Stimulated activated effector memory CD8-positive, alpha-beta T cell treated with anti-CD3 and anti-CD28 coated beads, Interleukin-12 subunit alpha, Interleukin-12 subunit beta, amount 100 ng/mL, for 72 hours (primary cell): ENCODE results near the gene CCDC120.
A peak's percentile ranks its signal among the peaks of the same experiment; 100 is the strongest.

Source experiments
- ATAC-seq: fragments of 150-1000 bp; cut with Tn5 transposase; 2 replicates; pipeline ENCODE4 v1.10.0; 2021
- DNase-seq, 2 donors: peaks; one replicate each; pipeline ENCODE4 v3.0.0; 2021 to 2022; ENCODE audit warnings: low spot score in 2 of 2
- H3K27ac Mint-ChIP-seq: one replicate; pipeline ENCODE4 v1.8.0; 2022; ENCODE audit warnings: mild to moderate bottlenecking, mixed read lengths
- H3K36me3 Mint-ChIP-seq: one replicate; pipeline ENCODE4 v1.8.0; 2022; ENCODE audit warnings: mild to moderate bottlenecking, mixed read lengths
- H3K4me1 Mint-ChIP-seq: one replicate; pipeline ENCODE4 v1.8.0; 2022; ENCODE audit warnings: mixed read lengths
- H3K4me3 Mint-ChIP-seq: one replicate; pipeline ENCODE4 v1.8.0; 2022; ENCODE audit warnings: mild to moderate bottlenecking, mixed read lengths
- H3K9me3 Mint-ChIP-seq: one replicate; pipeline ENCODE4 v1.8.0; 2022; ENCODE audit warnings: mixed read lengths

Gene CCDC120

GRCh38 chrX:49072712-49073095, 13.9 kb downstream of the CCDC120 start:
- H3K4me3 Mint-ChIP-seq, result peak overlapping the region; percentile 79
- H3K36me3 Mint-ChIP-seq, result peaks cover 24% of the 10 kb centered on the region
- DNase-seq (no peak), ATAC-seq (no peak)
- H3K27ac Mint-ChIP-seq, result peak overlapping the region; percentile 78
- H3K9me3 Mint-ChIP-seq, result no peaks in the 10 kb centered on the region
- H3K4me1 Mint-ChIP-seq, result peaks cover 21% of the 10 kb centered on the region

- Mint-ChIP-seq H3K27ac (peak within 1 kb of the TSS; percentile 78), H3K4me1 (peaks cover 21% of the 10 kb centered on the region), H3K36me3 (peaks cover 28% of the 10 kb centered on the region), H3K9me3 (no peaks in the 10 kb centered on the region), H3K4me3 (peak within 1 kb of the TSS; percentile 79)
- peak; percentile 57 to 89 for DNase-seq
- ATAC-seq, result peak; percentile 95
Measured at GRCh38 chrX:49073601-49074575, 15.1 kb downstream of the CCDC120 start, which contains the start of gene PRAF2. TSS of gene PRAF2 (minus strand) at chrX:49074002. CDS start at chrX:49073987, 15 bp downstream.

- ATAC-seq, result no peak
- no peak overlapping the region for H3K4me3 Mint-ChIP-seq
- H3K27ac Mint-ChIP-seq, result no peak overlapping the region
- DNase-seq, result no peak
- no peaks in the 10 kb centered on the region for H3K9me3 Mint-ChIP-seq
- peaks cover 29% of the 10 kb centered on the region for H3K4me1 Mint-ChIP-seq
- H3K36me3 Mint-ChIP-seq, result peaks cover 31% of the 10 kb centered on the region
Measured at GRCh38 chrX:49075347-49075746, 16.5 kb downstream of the CCDC120 start.

- no peaks in the 10 kb centered on the region for H3K9me3 Mint-ChIP-seq
- peaks cover 24% of the 10 kb centered on the region for H3K36me3 Mint-ChIP-seq
- DNase-seq (no peak), ATAC-seq (no peak)
- H3K4me3 Mint-ChIP-seq, result no peak overlapping the region
- peak overlapping the region; percentile 99 for H3K27ac Mint-ChIP-seq
- H3K4me1 Mint-ChIP-seq, result peaks cover 26% of the 10 kb centered on the region
Measured at GRCh38 chrX:49077941-49078340, 19.1 kb downstream of the CCDC120 start.

GRCh38 chrX:49079489-49080428, 21.0 kb downstream of the CCDC120 start, which contains the start of gene WDR45:
TSS of gene WDR45 (minus strand) at chrX:49079887. CDS start at chrX:49078095, 1,792 bp downstream.
- DNase-seq, result peak; percentile 40 to 80
- H3K27ac Mint-ChIP-seq, result peak within 1 kb of the TSS; percentile 99
- H3K36me3 Mint-ChIP-seq, result peaks cover 7% of the 10 kb centered on the region
- peaks cover 19% of the 10 kb centered on the region for H3K4me1 Mint-ChIP-seq
- no peaks in the 10 kb centered on the region for H3K9me3 Mint-ChIP-seq
- H3K4me3 Mint-ChIP-seq, result peak within 1 kb of the TSS; percentile 86
- ATAC-seq, result peak; percentile 87

GRCh38 chrX:49082271-49082871, 23.6 kb downstream of the CCDC120 start:
- Mint-ChIP-seq H3K4me1 (peaks cover 19% of the 10 kb centered on the region), H3K27ac (no peak overlapping the region), H3K9me3 (no peaks in the 10 kb centered on the region), H3K36me3 (peaks cover 7% of the 10 kb centered on the region), H3K4me3 (no peak overlapping the region)
- no peak for DNase-seq
- ATAC-seq, result peak; percentile 29

- Mint-ChIP-seq H3K4me1 (no peaks in the 10 kb centered on the region), H3K9me3 (no peaks in the 10 kb centered on the region), H3K4me3 (no peak overlapping the region), H3K27ac (no peak overlapping the region), H3K36me3 (no peaks in the 10 kb centered on the region)
- DNase-seq, result no peak
- ATAC-seq, result no peak
Measured at GRCh38 chrX:49089553-49089952, 30.8 kb downstream of the CCDC120 start.

- DNase-seq, result no peak
- peaks cover 12% of the 10 kb centered on the region for H3K36me3 Mint-ChIP-seq
Measured at GRCh38 chrX:49096419-49096818, 37.6 kb downstream of the CCDC120 start.

GRCh38 chrX:49100704-49101628, 42.2 kb downstream of the CCDC120 start:
- ATAC-seq (peak; percentile 98), DNase-seq (peak; percentile 69 to 90)
- peaks cover 8% of the 10 kb centered on the region for H3K4me1 Mint-ChIP-seq
- peak overlapping the region; percentile 83 for H3K27ac Mint-ChIP-seq
- H3K4me3 Mint-ChIP-seq, result peak overlapping the region; percentile 77
- H3K9me3 Mint-ChIP-seq, result no peaks in the 10 kb centered on the region
- H3K36me3 Mint-ChIP-seq, result peaks cover 18% of the 10 kb centered on the region

More at GRCh38 chrX:49096419-49096818, 37.6 kb downstream of the CCDC120 start:
- no peaks in the 10 kb centered on the region for H3K9me3 Mint-ChIP-seq
- peaks cover 3% of the 10 kb centered on the region for H3K4me1 Mint-ChIP-seq
- H3K4me3 Mint-ChIP-seq, result no peak overlapping the region
- ATAC-seq, result no peak
- no peak overlapping the region for H3K27ac Mint-ChIP-seq

- Mint-ChIP-seq H3K36me3 (peaks cover 23% of the 10 kb centered on the region), H3K9me3 (no peaks in the 10 kb centered on the region), H3K4me3 (peak overlapping the region; percentile 77), H3K27ac (peak overlapping the region; percentile 83), H3K4me1 (peaks cover 8% of the 10 kb centered on the region)
- no peak for ATAC-seq
- DNase-seq, result no peak
Measured at GRCh38 chrX:49101629-49101984, 42.8 kb downstream of the CCDC120 start.

- ATAC-seq (no peak), DNase-seq (no peak)
- Mint-ChIP-seq H3K4me3 (peak overlapping the region; percentile 77), H3K9me3 (no peaks in the 10 kb centered on the region), H3K4me1 (peaks cover 8% of the 10 kb centered on the region), H3K36me3 (peaks cover 27% of the 10 kb centered on the region), H3K27ac (no peak overlapping the region)
Measured at GRCh38 chrX:49102190-49102589, 43.4 kb downstream of the CCDC120 start.

- DNase-seq, result no peak
- no peaks in the 10 kb centered on the region for H3K9me3 Mint-ChIP-seq
- H3K27ac Mint-ChIP-seq, result no peak overlapping the region
- no peak overlapping the region for H3K4me3 Mint-ChIP-seq
- peaks cover 37% of the 10 kb centered on the region for H3K36me3 Mint-ChIP-seq
- ATAC-seq, result no peak
- peaks cover 8% of the 10 kb centered on the region for H3K4me1 Mint-ChIP-seq
Measured at GRCh38 chrX:49103637-49104036, 44.8 kb downstream of the CCDC120 start.

- Mint-ChIP-seq H3K36me3 (peaks cover 50% of the 10 kb centered on the region), H3K27ac (no peak overlapping the region), H3K4me1 (peaks cover 6% of the 10 kb centered on the region), H3K4me3 (no peak overlapping the region), H3K9me3 (no peaks in the 10 kb centered on the region)
- DNase-seq (no peak), ATAC-seq (no peak)
Measured at GRCh38 chrX:49106296-49106695, 47.5 kb downstream of the CCDC120 start.

- ATAC-seq, result no peak
- Mint-ChIP-seq H3K4me1 (peaks cover under 1% of the 10 kb centered on the region), H3K36me3 (peaks cover 53% of the 10 kb centered on the region), H3K27ac (no peak overlapping the region), H3K4me3 (no peak overlapping the region), H3K9me3 (no peaks in the 10 kb centered on the region)
- DNase-seq, result no peak
Measured at GRCh38 chrX:49106930-49107329, 48.1 kb downstream of the CCDC120 start.
